ENCODE measurements around the gene POLR2I. TPM values are rescaled to one million over a fixed set of nuclear protein-coding genes. Genes with fewer than 3 reads are reported as not detected.
"Not testable (repeated sequence)": the region's sequence is repeated elsewhere in the genome, so short reads cannot be mapped to it uniquely, and the experiment has no call there.

Gene POLR2I
- total RNA-seq, 4 donors from 2014 or later, result 8.2 to 69.8 (median 25.2) TPM

- Histone ChIP-seq H3K4me1 (no peaks in the 10 kb centered on the region), H3K27ac (no peak overlapping the region), H3K4me3 (no peak overlapping the region), H3K27me3 (no peaks in the 10 kb centered on the region), H3K36me3 (no peaks in the 10 kb centered on the region), H3K9me3 (no peaks in the 10 kb centered on the region)
- intact Hi-C loops (cut with DNase I; ENCODE audit: low total_unique reads), result no loop called here
- no peak for DNase-seq
- TF ChIP-seq POLR2A (IDR thresholded peaks at IDR 0.05) (no peak), CTCF (IDR thresholded peaks at IDR 0.05) (no peak)
Observed at GRCh38 chr19:36081894-36082293, 32.8 kb downstream of the POLR2I start.

GRCh38 chr19:36081385-36081784 lies 33.3 kb downstream of the POLR2I start:
- DNase-seq, result no peak

GRCh38 chr19:36079389-36079945 lies 35.2 kb downstream of the POLR2I start:
- DNase-seq, result no peak
- Histone ChIP-seq H3K27ac (no peak overlapping the region), H3K4me3 (no peak overlapping the region), H3K27me3 (no peaks in the 10 kb centered on the region), H3K4me1 (no peaks in the 10 kb centered on the region), H3K9me3 (no peaks in the 10 kb centered on the region), H3K36me3 (no peaks in the 10 kb centered on the region)
- intact Hi-C loops (cut with DNase I; ENCODE audit: low total_unique reads), result no loop called here
- TF ChIP-seq POLR2A (IDR thresholded peaks at IDR 0.05) (no peak), CTCF (IDR thresholded peaks at IDR 0.05) (no peak)

More at GRCh38 chr19:36081385-36081784, 33.3 kb downstream of the POLR2I start:
- H3K27me3 ChIP-seq, result no peaks in the 10 kb centered on the region
- H3K4me3 ChIP-seq, result no peak overlapping the region
- no peaks in the 10 kb centered on the region for H3K4me1 ChIP-seq
- TF ChIP-seq POLR2A (IDR thresholded peaks at IDR 0.05), result no peak
- no peak for TF ChIP-seq CTCF (IDR thresholded peaks at IDR 0.05)
- intact Hi-C loops (cut with DNase I; ENCODE audit: low total_unique reads), result no loop called here
- no peaks in the 10 kb centered on the region for H3K36me3 ChIP-seq
- H3K9me3 ChIP-seq, result no peaks in the 10 kb centered on the region
- H3K27ac ChIP-seq, result no peak overlapping the region

GRCh38 chr19:36073121-36073876 lies 41.4 kb downstream of the POLR2I start:
- H3K27me3 ChIP-seq, result no peaks in the 10 kb centered on the region
- H3K4me3 ChIP-seq, result no peak overlapping the region
- no peak overlapping the region for H3K27ac ChIP-seq
- intact Hi-C loops (cut with DNase I; ENCODE audit: low total_unique reads), result no loop called here
- no peaks in the 10 kb centered on the region for H3K9me3 ChIP-seq
- DNase-seq, result no peak
- H3K36me3 ChIP-seq, result no peaks in the 10 kb centered on the region
- no peaks in the 10 kb centered on the region for H3K4me1 ChIP-seq
- TF ChIP-seq CTCF (IDR thresholded peaks at IDR 0.05) (no peak), POLR2A (IDR thresholded peaks at IDR 0.05) (no peak)

- Histone ChIP-seq H3K9me3 (no peaks in the 10 kb centered on the region), H3K4me1 (no peaks in the 10 kb centered on the region)
- intact Hi-C loops (cut with DNase I; ENCODE audit: low total_unique reads), result no loop called here
Observed at GRCh38 chr19:36072081-36072480, 42.6 kb downstream of the POLR2I start.

GRCh38 chr19:36068810-36069499 lies 45.7 kb downstream of the POLR2I start:
- intact Hi-C loops (cut with DNase I; ENCODE audit: low total_unique reads); H3K4me1 ChIP-seq; H3K27ac ChIP-seq: not testable (repeated sequence)

More at GRCh38 chr19:36072081-36072480, 42.6 kb downstream of the POLR2I start:
- Histone ChIP-seq H3K36me3 (no peaks in the 10 kb centered on the region), H3K27me3 (no peaks in the 10 kb centered on the region), H3K4me3 (no peak overlapping the region), H3K27ac (no peak overlapping the region)
- TF ChIP-seq POLR2A (IDR thresholded peaks at IDR 0.05) (no peak), CTCF (IDR thresholded peaks at IDR 0.05) (no peak)
- no peak for DNase-seq

More at GRCh38 chr19:36068810-36069499, 45.7 kb downstream of the POLR2I start:
- H3K9me3 ChIP-seq, DNase-seq, H3K27me3 ChIP-seq, H3K4me3 ChIP-seq, H3K36me3 ChIP-seq: not testable (repeated sequence)
